ENCODE results near the gene P2RX1. TPM values are rescaled to one million over a fixed set of nuclear protein-coding genes. Genes with fewer than 3 reads are reported as not detected.

The P2RX1 gene
- total RNA-seq, 1 donor from 2014 or later = 0.16 TPM

- DNase-seq (ENCODE audit: low spot score in 2 of 2, unreplicated experiment in 2 of 2) = no peak
- Mint-ChIP-seq H3K27ac (peak overlapping the region; percentile 72), H3K27me3 (ENCODE audit: low read depth) (no peaks in the 10 kb centered on the region), H3K4me3 (no peak overlapping the region), H3K4me1 (peaks cover 10% of the 10 kb centered on the region), H3K9me3 (no peaks in the 10 kb centered on the region), H3K36me3 (peaks cover 8% of the 10 kb centered on the region)
- no peak for TF ChIP-seq CTCF (IDR thresholded peaks at IDR 0.05; ENCODE audit: unreplicated experiment)
Measured at GRCh38 chr17:3879591-3880417, 36.5 kb downstream of the P2RX1 start.

GRCh38 chr17:3879186-3879585, 37.1 kb downstream of the P2RX1 start:
- H3K4me3 Mint-ChIP-seq = no peak overlapping the region
- peaks cover 10% of the 10 kb centered on the region for H3K4me1 Mint-ChIP-seq
- TF ChIP-seq CTCF (IDR thresholded peaks at IDR 0.05; ENCODE audit: unreplicated experiment) = no peak

GRCh38 chr17:3877220-3877619, 39.0 kb downstream of the P2RX1 start:
- H3K27ac Mint-ChIP-seq = no peak overlapping the region
- no peak for TF ChIP-seq CTCF (IDR thresholded peaks at IDR 0.05; ENCODE audit: unreplicated experiment)
- H3K36me3 Mint-ChIP-seq = peaks cover 13% of the 10 kb centered on the region
- H3K9me3 Mint-ChIP-seq = no peaks in the 10 kb centered on the region
- no peak for DNase-seq (ENCODE audit: low spot score in 2 of 2, unreplicated experiment in 2 of 2)
- no peak overlapping the region for H3K4me3 Mint-ChIP-seq
- no peaks in the 10 kb centered on the region for H3K27me3 Mint-ChIP-seq (ENCODE audit: low read depth)
- H3K4me1 Mint-ChIP-seq = peaks cover 10% of the 10 kb centered on the region

More at GRCh38 chr17:3879186-3879585, 37.1 kb downstream of the P2RX1 start:
- Mint-ChIP-seq H3K27me3 (ENCODE audit: low read depth) (no peaks in the 10 kb centered on the region), H3K9me3 (no peaks in the 10 kb centered on the region), H3K36me3 (peaks cover 8% of the 10 kb centered on the region), H3K27ac (peak overlapping the region; percentile 6)
- DNase-seq (ENCODE audit: low spot score in 2 of 2, unreplicated experiment in 2 of 2) = no peak

- Mint-ChIP-seq H3K27me3 (ENCODE audit: low read depth) (no peaks in the 10 kb centered on the region), H3K27ac (no peak overlapping the region), H3K4me1 (peaks cover 12% of the 10 kb centered on the region), H3K4me3 (no peak overlapping the region), H3K36me3 (peaks cover 18% of the 10 kb centered on the region), H3K9me3 (no peaks in the 10 kb centered on the region)
- DNase-seq (ENCODE audit: low spot score in 2 of 2, unreplicated experiment in 2 of 2) = no peak
- no peak for TF ChIP-seq CTCF (IDR thresholded peaks at IDR 0.05; ENCODE audit: unreplicated experiment)
Measured at GRCh38 chr17:3875317-3875716, 40.9 kb downstream of the P2RX1 start.

DNA sequence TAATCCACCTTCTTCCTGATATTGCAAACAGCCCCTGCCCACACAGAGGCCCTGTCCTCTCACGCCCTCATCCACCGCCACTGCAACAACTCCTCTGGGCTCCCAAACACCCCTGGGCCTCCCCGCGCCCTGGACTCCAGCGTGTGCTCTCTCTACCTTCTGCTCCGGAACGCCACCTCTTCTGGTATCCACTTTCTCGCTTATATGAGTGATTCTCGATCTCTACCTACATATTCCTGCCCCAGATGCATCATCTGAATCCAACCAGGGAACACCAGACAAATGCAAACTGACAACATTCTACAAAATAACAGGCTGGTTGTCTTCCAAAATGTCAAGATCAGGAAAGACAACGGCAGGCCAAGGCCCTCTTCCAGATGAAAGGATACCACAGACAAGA, 42.4 kb downstream of the P2RX1 start:
- TF ChIP-seq CTCF (IDR thresholded peaks at IDR 0.05; ENCODE audit: unreplicated experiment) = no peak
- Mint-ChIP-seq H3K4me3 (no peak overlapping the region), H3K36me3 (peaks cover 20% of the 10 kb centered on the region), H3K9me3 (no peaks in the 10 kb centered on the region), H3K27me3 (ENCODE audit: low read depth) (no peaks in the 10 kb centered on the region), H3K27ac (no peak overlapping the region), H3K4me1 (peaks cover 2% of the 10 kb centered on the region)
- DNase-seq (ENCODE audit: low spot score in 2 of 2, unreplicated experiment in 2 of 2) = no peak

Measured in mesothelial cell of epicardium (in vitro differentiated cells).